Measurements from ENCODE around the gene GRIK5. TPM values are rescaled to one million over a fixed set of nuclear protein-coding genes. Genes with fewer than 3 reads are reported as not detected.

GRIK5 gene
- total and polyA plus RNA-seq, 2 donors (not counting 3 experiments of a cell fraction or from before 2014, with no cell fraction given) = 0.80 to 2.2 TPM

DNA sequence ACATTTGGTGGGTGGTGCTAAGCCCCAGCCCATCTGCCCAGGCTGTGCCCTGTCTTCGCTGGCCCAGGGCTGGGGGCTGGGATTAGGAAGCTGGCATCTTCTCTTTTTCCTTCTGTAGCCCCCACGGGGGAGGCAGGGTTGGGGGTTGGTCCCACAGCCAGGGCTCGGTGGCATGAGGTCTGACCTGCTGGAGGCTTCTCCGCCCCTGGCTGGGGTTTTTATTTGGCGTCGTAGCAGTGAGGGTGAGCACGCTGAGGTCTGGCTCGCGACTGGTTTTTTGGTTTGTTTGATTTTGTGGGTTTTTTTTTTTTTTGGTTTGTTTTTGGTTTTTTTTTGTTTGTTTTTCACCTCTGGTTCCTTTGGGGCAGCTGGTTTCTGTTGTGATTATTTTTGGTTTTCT is 20.7 kb upstream of the GRIK5 start:
- Histone ChIP-seq H3K36me3 (ENCODE audit: control insufficient read depth in 2 of 2, extremely low read depth in 1 of 2, insufficient read depth in 2 of 2, low read length in 2 of 2) (no peaks in the 10 kb centered on the region), H3K27me3 (ENCODE audit: control insufficient read depth in 2 of 2, insufficient read depth in 2 of 2, low read length in 2 of 2) (no peaks in the 10 kb centered on the region), H3K4me3 (replicated peaks in 1 of 3; ENCODE audit: insufficient read depth in 1 of 3, low read depth in 1 of 3, low read length in 3 of 3) (no peak overlapping the region), H3K79me2 (ENCODE audit: control insufficient read depth, insufficient read depth, low read length) (no peaks in the 10 kb centered on the region), H4K20me1 (replicated peaks; ENCODE audit: control insufficient read depth, extremely low read depth, insufficient read depth, low read length) (no peaks in the 10 kb centered on the region), H3K4me1 (ENCODE audit: control insufficient read depth, extremely low read depth, insufficient read depth, low read length) (peaks cover 29% of the 10 kb centered on the region), H3K9ac (replicated peaks; ENCODE audit: extremely low read depth, insufficient read depth, low read length) (no peak overlapping the region), H3K4me2 (ENCODE audit: insufficient read depth, low read length) (no peak overlapping the region), H3K9me3 (replicated peaks; ENCODE audit: control insufficient read depth, insufficient read depth, low read length) (no peaks in the 10 kb centered on the region), H3K9me1 (replicated peaks; ENCODE audit: control insufficient read depth, extremely low read depth, insufficient read depth, low read length) (no peaks in the 10 kb centered on the region), H2AFZ (ENCODE audit: low read depth, low read length) (no peak overlapping the region), H3K27ac (ENCODE audit: insufficient read depth, low read depth, low read length) (no peak overlapping the region)
- no TSS peak for BruUV-seq (replicated peaks)
- no peak for DNase-seq (ENCODE audit: low read depth, low spot score)
- intact Hi-C loops (cut with micrococcal nuclease) = no loop called here
- no peak for TF ChIP-seq JUN (IDR thresholded peaks at IDR 0.05; ENCODE audit: borderline replicate concordance, insufficient read depth, insufficient read length, low read depth)
- TF ChIP-seq, protein P1, sequence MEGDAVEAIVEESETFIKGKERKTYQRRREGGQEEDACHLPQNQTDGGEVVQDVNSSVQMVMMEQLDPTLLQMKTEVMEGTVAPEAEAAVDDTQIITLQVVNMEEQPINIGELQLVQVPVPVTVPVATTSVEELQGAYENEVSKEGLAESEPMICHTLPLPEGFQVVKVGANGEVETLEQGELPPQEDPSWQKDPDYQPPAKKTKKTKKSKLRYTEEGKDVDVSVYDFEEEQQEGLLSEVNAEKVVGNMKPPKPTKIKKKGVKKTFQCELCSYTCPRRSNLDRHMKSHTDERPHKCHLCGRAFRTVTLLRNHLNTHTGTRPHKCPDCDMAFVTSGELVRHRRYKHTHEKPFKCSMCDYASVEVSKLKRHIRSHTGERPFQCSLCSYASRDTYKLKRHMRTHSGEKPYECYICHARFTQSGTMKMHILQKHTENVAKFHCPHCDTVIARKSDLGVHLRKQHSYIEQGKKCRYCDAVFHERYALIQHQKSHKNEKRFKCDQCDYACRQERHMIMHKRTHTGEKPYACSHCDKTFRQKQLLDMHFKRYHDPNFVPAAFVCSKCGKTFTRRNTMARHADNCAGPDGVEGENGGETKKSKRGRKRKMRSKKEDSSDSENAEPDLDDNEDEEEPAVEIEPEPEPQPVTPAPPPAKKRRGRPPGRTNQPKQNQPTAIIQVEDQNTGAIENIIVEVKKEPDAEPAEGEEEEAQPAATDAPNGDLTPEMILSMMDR (IDR thresholded peaks at IDR 0.05; ENCODE audit: extremely low read depth in 1 of 2, insufficient read depth in 1 of 2, low read depth in 1 of 2, low read length in 2 of 2) = no peak
- no peak for TF ChIP-seq GATA2 (IDR thresholded peaks at IDR 0.05; ENCODE audit: insufficient read depth, insufficient read length, low read depth, low read length)
- TF ChIP-seq, protein P2, sequence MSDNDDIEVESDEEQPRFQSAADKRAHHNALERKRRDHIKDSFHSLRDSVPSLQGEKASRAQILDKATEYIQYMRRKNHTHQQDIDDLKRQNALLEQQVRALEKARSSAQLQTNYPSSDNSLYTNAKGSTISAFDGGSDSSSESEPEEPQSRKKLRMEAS (IDR thresholded peaks at IDR 0.05; ENCODE audit: insufficient read depth, insufficient read length) = no peak
- TF ChIP-seq EZH2 (IDR thresholded peaks at IDR 0.05; ENCODE audit: borderline replicate concordance, low read depth, low read length, severe bottlenecking) = no peak
- no peak for TF ChIP-seq MYC (IDR thresholded peaks at IDR 0.05; ENCODE audit: low read depth, low read length)
- no peak for TF ChIP-seq FOS (IDR thresholded peaks at IDR 0.05; ENCODE audit: borderline replicate concordance, insufficient read depth, low read length)
- no peak for TF ChIP-seq POLR2AphosphoS5 (IDR thresholded peaks at IDR 0.05; ENCODE audit: insufficient read depth, low read depth, low read length)
- TF ChIP-seq POLR2A (IDR thresholded peaks at IDR 0.05; ENCODE audit: low read depth, low read length) = no peak
- ChIA-PET CTCF (interaction anchor here (1.2 kb wide), 1 partner anchor 56 kb away, joined by 3 read pairs; no protein-coding TSS in a partner anchor), POLR2A (interaction anchor here (0.6 kb wide), 1 partner anchor 124 kb away, joined by 4 read pairs; no protein-coding TSS in a partner anchor)
- FAIRE-seq = no peak
- dilution Hi-C loops (cut with MboI; ENCODE audit: extremely low pct_ligation_motif_present, low sequenced_read_pairs) = no loop called here

All from endothelial cell of umbilical vein (primary cell).